Lung microvascular endothelial cell (primary cell): Measurements from ENCODE around the gene CYSLTR2. TPM values are rescaled to one million over a fixed set of nuclear protein-coding genes. Genes with fewer than 3 reads are reported as not detected.

Experiments used
- DNase-seq, 2 donors: peaks; one replicate each; pipeline versions ENCODE4 v3.0.0 to v3.0.0-alpha.2; 2010; ENCODE audit warnings: low read depth in 2 of 2
- total RNA-seq: library from RNA; depleted of rRNA; stranded (reverse); fragments of >200 nt; gene quantifications from 2 replicates; pipeline ENCODE4 v1.2.1, GENCODE V29; 2014

The CYSLTR2 gene
- total RNA-seq = under 0.01 TPM in 1 of 2 replicates, not detected in the other

GRCh38 chr13:48653472-48653939 lies at the start of gene CYSLTR2:
Gene CYSLTR2 (plus strand): TSS chr13:48653929. CDS start chr13:48706818, 52,889 bp downstream.
- peak; percentile 20 to 53 for DNase-seq

- no peak for DNase-seq
These were observed 38.7 kb upstream of the CYSLTR2 start for GRCh38 chr13:48615049-48615448.

GRCh38 chr13:48618937-48619336 lies 34.8 kb upstream of the CYSLTR2 start:
- DNase-seq = no peak

GRCh38 chr13:48621056-48621455 lies 32.7 kb upstream of the CYSLTR2 start:
- DNase-seq = no peak

- no peak for DNase-seq
These were observed 29.7 kb upstream of the CYSLTR2 start for GRCh38 chr13:48624016-48624415.

- no peak for DNase-seq
These were observed 28.9 kb upstream of the CYSLTR2 start for GRCh38 chr13:48624858-48625257.

- DNase-seq = no peak
These were observed 28.2 kb upstream of the CYSLTR2 start for GRCh38 chr13:48625413-48626076.

- DNase-seq = peak in 1 of 2 donors; percentile 73
These were observed 27.7 kb upstream of the CYSLTR2 start for GRCh38 chr13:48626077-48626449.

GRCh38 chr13:48626726-48627451 lies 26.8 kb upstream of the CYSLTR2 start:
- no peak for DNase-seq

GRCh38 chr13:48629277-48629676 lies 24.5 kb upstream of the CYSLTR2 start:
- no peak for DNase-seq

GRCh38 chr13:48630291-48630690 lies 23.4 kb upstream of the CYSLTR2 start:
- no peak for DNase-seq

- no peak for DNase-seq
These were observed 23.0 kb upstream of the CYSLTR2 start for GRCh38 chr13:48630773-48631172.

- DNase-seq = no peak
These were observed 22.3 kb upstream of the CYSLTR2 start for GRCh38 chr13:48631441-48631840.

- DNase-seq = no peak
These were observed 20.0 kb upstream of the CYSLTR2 start for GRCh38 chr13:48633700-48634099.

- DNase-seq = no peak
These were observed 19.1 kb upstream of the CYSLTR2 start for GRCh38 chr13:48634636-48635035.

- no peak for DNase-seq
These were observed 18.3 kb upstream of the CYSLTR2 start for GRCh38 chr13:48635478-48635877.

- peak in 1 of 2 donors; percentile 42 for DNase-seq
These were observed 17.2 kb upstream of the CYSLTR2 start for GRCh38 chr13:48636550-48636949.

GRCh38 chr13:48637601-48638000 lies 16.1 kb upstream of the CYSLTR2 start:
- no peak for DNase-seq

GRCh38 chr13:48640767-48641166 lies 13.0 kb upstream of the CYSLTR2 start:
- no peak for DNase-seq

GRCh38 chr13:48641404-48641803 lies 12.3 kb upstream of the CYSLTR2 start:
- no peak for DNase-seq

- DNase-seq = no peak
These were observed 11.7 kb upstream of the CYSLTR2 start for GRCh38 chr13:48642061-48642460.

GRCh38 chr13:48643159-48643558 lies 10.6 kb upstream of the CYSLTR2 start:
- no peak for DNase-seq

GRCh38 chr13:48644141-48644540 lies 9.6 kb upstream of the CYSLTR2 start:
- no peak for DNase-seq
